ENCODE measurements around the gene NLGN2. TPM values are rescaled to one million over a fixed set of nuclear protein-coding genes. Genes with fewer than 3 reads are reported as not detected.

The NLGN2 gene
- total RNA-seq, 4 donors from 2014 or later = 6.1 to 8.8 (median 8.1) TPM

GRCh38 chr17:7370853-7371252 lies 36.8 kb upstream of the NLGN2 start:
- TF ChIP-seq CTCF (IDR thresholded peaks at IDR 0.05) = no peak
- ATAC-seq (ENCODE audit: low FRiP score) = no peak
- DNase-seq (ENCODE audit: low spot score) = no peak

GRCh38 chr17:7374353-7374752 lies 33.3 kb upstream of the NLGN2 start:
- TF ChIP-seq CTCF (IDR thresholded peaks at IDR 0.05) = no peak
- ATAC-seq (ENCODE audit: low FRiP score) (no peak), DNase-seq (ENCODE audit: low spot score) (no peak)

GRCh38 chr17:7379134-7379533 lies 28.5 kb upstream of the NLGN2 start:
- no peak for TF ChIP-seq CTCF (IDR thresholded peaks at IDR 0.05)
- DNase-seq (ENCODE audit: low spot score) (no peak), ATAC-seq (ENCODE audit: low FRiP score) (no peak)

- no peak for TF ChIP-seq CTCF (IDR thresholded peaks at IDR 0.05)
- peak; percentile 57 for ATAC-seq (ENCODE audit: low FRiP score)
- no peak for DNase-seq (ENCODE audit: low spot score)
Measured at GRCh38 chr17:7380321-7380720, 27.3 kb upstream of the NLGN2 start.

- DNase-seq (ENCODE audit: low spot score) (no peak), ATAC-seq (ENCODE audit: low FRiP score) (peak; percentile 69)
- TF ChIP-seq CTCF (IDR thresholded peaks at IDR 0.05) = no peak
Measured at GRCh38 chr17:7380855-7381683, 26.6 kb upstream of the NLGN2 start, which contains the start of gene TNK1. Gene TNK1 (plus strand): TSS chr17:7381089. CDS start chr17:7382927, 1,838 bp downstream.

- ATAC-seq (ENCODE audit: low FRiP score) (no peak), DNase-seq (ENCODE audit: low spot score) (no peak)
- no peak for TF ChIP-seq CTCF (IDR thresholded peaks at IDR 0.05)
Measured at GRCh38 chr17:7382901-7383300, 24.7 kb upstream of the NLGN2 start.

GRCh38 chr17:7383371-7383741 lies 24.3 kb upstream of the NLGN2 start:
- TF ChIP-seq CTCF (IDR thresholded peaks at IDR 0.05) = no peak
- no peak for DNase-seq (ENCODE audit: low spot score)
- no peak for ATAC-seq (ENCODE audit: low FRiP score)
